Measurements from ENCODE around the gene TLCD2.

The TLCD2 gene

GRCh38 chr17:1730326-1731193 is 20.4 kb upstream of the TLCD2 start:
- DNase-seq (ENCODE audit: low read depth): peak; percentile 39
- in situ Hi-C loops (cut with HindIII; ENCODE audit: low sequenced_read_pairs): no loop called here
- no peak for TF ChIP-seq CTCF (IDR thresholded peaks at IDR 0.05; ENCODE audit: low read depth, low read length, missing control alignments)
- H3K4me3 ChIP-seq (ENCODE audit: low read depth, low read length): no peak overlapping the region

- in situ Hi-C loops (cut with HindIII; ENCODE audit: low sequenced_read_pairs): no loop called here
These were observed 19.8 kb upstream of the TLCD2 start for GRCh38 chr17:1729966-1730325.

GRCh38 chr17:1727876-1728630 is 17.9 kb upstream of the TLCD2 start:
- no peak for DNase-seq (ENCODE audit: low read depth)
- H3K4me3 ChIP-seq (ENCODE audit: low read depth, low read length): no peak overlapping the region
- TF ChIP-seq CTCF (IDR thresholded peaks at IDR 0.05; ENCODE audit: low read depth, low read length, missing control alignments): no peak
- in situ Hi-C loops (cut with HindIII; ENCODE audit: low sequenced_read_pairs): no loop called here

More at GRCh38 chr17:1729966-1730325, 19.8 kb upstream of the TLCD2 start:
- no peak for DNase-seq (ENCODE audit: low read depth)
- no peak overlapping the region for H3K4me3 ChIP-seq (ENCODE audit: low read depth, low read length)
- TF ChIP-seq CTCF (IDR thresholded peaks at IDR 0.05; ENCODE audit: low read depth, low read length, missing control alignments): no peak

GRCh38 chr17:1727258-1727789 is 17.1 kb upstream of the TLCD2 start:
- no peak overlapping the region for H3K4me3 ChIP-seq (ENCODE audit: low read depth, low read length)
- DNase-seq (ENCODE audit: low read depth): no peak
- in situ Hi-C loops (cut with HindIII; ENCODE audit: low sequenced_read_pairs): no loop called here
- no peak for TF ChIP-seq CTCF (IDR thresholded peaks at IDR 0.05; ENCODE audit: low read depth, low read length, missing control alignments)

- TF ChIP-seq CTCF (IDR thresholded peaks at IDR 0.05; ENCODE audit: low read depth, low read length, missing control alignments): no peak
- no peak overlapping the region for H3K4me3 ChIP-seq (ENCODE audit: low read depth, low read length)
- in situ Hi-C loops (cut with HindIII; ENCODE audit: low sequenced_read_pairs): no loop called here
- DNase-seq (ENCODE audit: low read depth): no peak
These were observed 16.6 kb upstream of the TLCD2 start for GRCh38 chr17:1726626-1727257.

Data from astrocyte of the cerebellum (primary cell).